DOHH2 (cell line): ENCODE measurements around the gene PAN3.
A peak's percentile ranks its signal among the peaks of the same experiment; 100 is the strongest.

Source experiments
- H3F3A ChIP-seq: fragments of 200-600 bp; sonication (generic), shearing (Covaris generic); 2 replicates; pipeline ENCODE4 v1.6.0; 2016; ENCODE audit warnings: antibody characterized with exemption, mild to moderate bottlenecking; ENCODE audit not compliant: control insufficient read depth, insufficient read depth
- H3K27ac ChIP-seq: fragments of 200-600 bp; sonication (generic); 2 replicates; pipeline ENCODE4 v1.5.1; 2014; ENCODE audit warnings: low read depth, mild to moderate bottlenecking, low read length, moderate library complexity
- H3K27me3 ChIP-seq: fragments of 200-600 bp; sonication (generic); 2 replicates; pipeline ENCODE4 v1.6.1; 2014; ENCODE audit warnings: mild to moderate bottlenecking, low read length, mixed read lengths; ENCODE audit not compliant: control insufficient read depth
- H3K36me3 ChIP-seq: fragments of 200-600 bp; sonication (generic); 2 replicates; pipeline ENCODE4 v1.6.1; 2014; ENCODE audit warnings: mild to moderate bottlenecking, low read length, moderate library complexity, mixed read lengths; ENCODE audit not compliant: control insufficient read depth
- H3K4me1 ChIP-seq: fragments of 200-600 bp; sonication (generic); 2 replicates; pipeline ENCODE4 v1.6.1; 2014; ENCODE audit warnings: mild to moderate bottlenecking, low read length, mixed read lengths; ENCODE audit not compliant: control insufficient read depth
- H3K4me2 ChIP-seq: fragments of 200-600 bp; sonication (generic); 2 replicates; pipeline ENCODE4 v1.6.0; 2014; ENCODE audit warnings: mild to moderate bottlenecking, low read length, moderate library complexity
- H3K4me3 ChIP-seq: fragments of 200-600 bp; sonication (generic); 2 replicates; pipeline ENCODE4 v1.5.1; 2014; ENCODE audit warnings: mild to moderate bottlenecking, low read length, mixed read lengths
- H3K79me2 ChIP-seq: fragments of 200-600 bp; sonication (generic); 2 replicates; pipeline ENCODE4 v1.6.1; 2014; ENCODE audit warnings: mild to moderate bottlenecking, low read length, mixed read lengths; ENCODE audit not compliant: control insufficient read depth
- H3K9me2 ChIP-seq: fragments of 200-600 bp; sonication (generic); replicated peaks from 2 replicates; pipeline ENCODE4 v1.6.1; 2014; ENCODE audit warnings: mild to moderate bottlenecking, low read length, mixed read lengths; ENCODE audit not compliant: control insufficient read depth
- H3K9me3 ChIP-seq: fragments of 200-600 bp; sonication (generic); 2 replicates; pipeline ENCODE4 v1.6.1; 2014; ENCODE audit warnings: antibody characterized with exemption, low read length, mixed read lengths; ENCODE audit not compliant: control insufficient read depth, insufficient read depth
- H4K20me1 ChIP-seq: fragments of 200-600 bp; sonication (generic); 2 replicates; pipeline ENCODE4 v1.6.0; 2014; ENCODE audit warnings: low read depth, mild to moderate bottlenecking, antibody characterized with exemption, low read length, moderate library complexity; ENCODE audit not compliant: control insufficient read depth, insufficient read depth
- CTCF ChIP-seq: fragments of 200-600 bp; sonication (generic); IDR thresholded peaks from one replicate; pipeline ENCODE4 v1.5.1; 2014; ENCODE audit warnings: antibody characterized with exemption, mild to moderate bottlenecking, low read depth, low read length; ENCODE audit not compliant: poor library complexity, severe bottlenecking
- EZH2phosphoT487 ChIP-seq: fragments of 200-600 bp; sonication (generic); IDR thresholded peaks from 2 replicates; pipeline ENCODE4 v1.6.1; 2017; ENCODE audit warnings: borderline replicate concordance, mild to moderate bottlenecking, antibody characterized with exemption, low read length, moderate library complexity, mixed read lengths

The PAN3 gene

GRCh38 chr13:28131646-28132045, 6.7 kb upstream of the PAN3 start:
- H3K9me3 ChIP-seq = no peaks in the 10 kb centered on the region
- H3K4me1 ChIP-seq = peaks cover 4% of the 10 kb centered on the region
- no peak overlapping the region for H3K4me3 ChIP-seq
- TF ChIP-seq CTCF = no peak
- no peak for TF ChIP-seq EZH2phosphoT487
- no peaks in the 10 kb centered on the region for H3K36me3 ChIP-seq
- H3K79me2 ChIP-seq = peaks cover 6% of the 10 kb centered on the region
- H3F3A ChIP-seq = no peaks in the 10 kb centered on the region; the same call in 1 of the 2 replicates
- no peak overlapping the region for H3K27ac ChIP-seq
- H3K4me2 ChIP-seq = no peak overlapping the region
- no peaks in the 10 kb centered on the region for H3K9me2 ChIP-seq
- no peaks in the 10 kb centered on the region for H4K20me1 ChIP-seq
- H3K27me3 ChIP-seq = no peaks in the 10 kb centered on the region

GRCh38 chr13:28136916-28137315, 1.4 kb upstream of the PAN3 start:
- H3K4me3 ChIP-seq = peak overlapping the region; percentile 82
- no peak for TF ChIP-seq EZH2phosphoT487
- TF ChIP-seq CTCF = no peak
- peak overlapping the region; percentile 96 for H3K4me2 ChIP-seq
- H4K20me1 ChIP-seq = peaks cover 23% of the 10 kb centered on the region
- H3K4me1 ChIP-seq = peaks cover 30% of the 10 kb centered on the region
- H3K27ac ChIP-seq = peak overlapping the region; percentile 92
- no peaks in the 10 kb centered on the region for H3K9me2 ChIP-seq
- peaks cover 5% of the 10 kb centered on the region for H3F3A ChIP-seq
- peaks cover 53% of the 10 kb centered on the region for H3K79me2 ChIP-seq
- H3K27me3 ChIP-seq = peaks cover 3% of the 10 kb centered on the region; the same call in 1 of the 2 replicates
- peaks cover 8% of the 10 kb centered on the region for H3K36me3 ChIP-seq
- no peaks in the 10 kb centered on the region for H3K9me3 ChIP-seq

- Histone ChIP-seq H4K20me1 (peaks cover 30% of the 10 kb centered on the region), H3K79me2 (peaks cover 60% of the 10 kb centered on the region), H3K27ac (peak overlapping the region; percentile 92), H3K27me3 (peaks cover 3% of the 10 kb centered on the region; the same call in 1 of the 2 replicates), H3K4me1 (peaks cover 30% of the 10 kb centered on the region), H3K4me2 (peak overlapping the region; percentile 96), H3F3A (peaks cover 5% of the 10 kb centered on the region), H3K36me3 (peaks cover 8% of the 10 kb centered on the region), H3K9me2 (no peaks in the 10 kb centered on the region), H3K4me3 (peak overlapping the region; percentile 82), H3K9me3 (no peaks in the 10 kb centered on the region)
- TF ChIP-seq EZH2phosphoT487 = no peak
- TF ChIP-seq CTCF = no peak
Measured at GRCh38 chr13:28137596-28137995, 749 bp upstream of the PAN3 start.
